Panc1 (cell line): ENCODE results near the gene ZFP57. TPM values are rescaled to one million over a fixed set of nuclear protein-coding genes. Genes with fewer than 3 reads are reported as not detected.

Experiments used
- ATAC-seq: fragments of 200-7000 bp; cut with Tn5 transposase; 2 replicates; pipeline ENCODE4 v1.9.1; 2020; ENCODE audit warnings: mild to moderate bottlenecking, moderate library complexity
- BruUV-seq: library from RNA; stranded (reverse); fragments of 400-500 nt; replicated peaks from 2 replicates; lab custom pipeline; 2021; lab: Mats Ljungman, UMichigan
- CTCF ChIA-PET: fragments of 300-600 bp; sonication (Branson Sonifier 250); formaldehyde crosslinking; loops from one replicate; lab custom pipeline; 2022; ENCODE audit warnings: antibody characterized with exemption; lab: Charles Lee
- POLR2A ChIA-PET: fragments of 300-600 bp; sonication (Branson Sonifier 250); formaldehyde crosslinking; loops from one replicate; lab custom pipeline; 2022; ENCODE audit warnings: antibody characterized with exemption; lab: Charles Lee
- DNase-seq: peaks from one replicate; pipeline ENCODE4 v3.0.0-alpha.2; 2010; ENCODE audit warnings: low read depth, low spot score
- H3K27ac ChIP-seq: 2 replicates; pipeline ENCODE4 v1.5.1; 2011; ENCODE audit warnings: mild to moderate bottlenecking, low read length, inconsistent platforms
- H3K27me3 ChIP-seq: fragments of 200-500 bp; sonication (Bioruptor generic); 2 replicates; pipeline ENCODE4 v1.6.0; 2014; ENCODE audit warnings: low read length, inconsistent platforms; ENCODE audit not compliant: control insufficient read depth, insufficient read depth
- H3K36me3 ChIP-seq: fragments of 200-500 bp; sonication (Bioruptor generic); 2 replicates; pipeline ENCODE4 v1.5.1; 2014; ENCODE audit warnings: inconsistent platforms, mild to moderate bottlenecking, low read length, moderate library complexity; ENCODE audit not compliant: control insufficient read depth, insufficient read depth
- H3K4me1 ChIP-seq: 2 replicates; pipeline ENCODE4 v1.5.1; 2011; ENCODE audit warnings: inconsistent platforms, mild to moderate bottlenecking, low read length, moderate library complexity; ENCODE audit not compliant: control insufficient read depth, insufficient read depth
- H3K4me3 ChIP-seq, 2 experiments: 2 replicates each; pipeline ENCODE4 v1.5.1; 2011 to 2012; ENCODE audit warnings: low read depth in 2 of 2, low read length in 2 of 2, mild to moderate bottlenecking in 2 of 2, inconsistent platforms in 1 of 2, moderate library complexity in 1 of 2
- H3K9me3 ChIP-seq: fragments of 200-500 bp; sonication (Bioruptor generic); 2 replicates; pipeline ENCODE4 v1.5.1; 2014; ENCODE audit warnings: low read depth, mild to moderate bottlenecking, inconsistent platforms, low read length, moderate library complexity; ENCODE audit not compliant: control insufficient read depth, insufficient read depth
- CTCF ChIP-seq: fragments of 450-650 bp; IDR thresholded peaks from 2 replicates; pipeline ENCODE4 v1.5.1; 2017; ENCODE audit warnings: mild to moderate bottlenecking
- REST ChIP-seq, 2 experiments: IDR thresholded peaks; 2 replicates each; pipeline ENCODE4 v1.6.1; 2011 to 2012; ENCODE audit warnings: low read depth in 2 of 2, control low read depth in 1 of 2, low read length in 1 of 2, mild to moderate bottlenecking in 1 of 2, moderate library complexity in 1 of 2; ENCODE audit not compliant: insufficient read depth in 1 of 2
- TCF7L2 ChIP-seq: IDR thresholded peaks from 2 replicates; pipeline ENCODE4 v1.6.1; 2011; ENCODE audit warnings: mild to moderate bottlenecking, low read depth, low read length, inconsistent platforms
- in situ Hi-C: cut with HindIII; loops from 2 replicates; pipeline ENCODE4 v1.10.0; 2016; ENCODE audit warnings: low sequenced_read_pairs, low pct_unique_long_range_greater_than_20kb
- intact Hi-C: fragments of 100-400 bp; cut with micrococcal nuclease; formaldehyde crosslinking; loops from one replicate; pipeline ENCODE4 v1.10.0; 2022; ENCODE audit not compliant: unreplicated experiment
- total RNA-seq: library from RNA; stranded (reverse); gene quantifications from one replicate; pipeline ENCODE4 v1.2.1, GENCODE V29; 2021; ENCODE audit not compliant: unreplicated experiment

ZFP57 gene
- total RNA-seq, 1 experiment from 2014 or later: not detected

- peak; percentile 67 for TF ChIP-seq CTCF
- no peak for TF ChIP-seq TCF7L2
- Histone ChIP-seq H3K36me3 (no peaks in the 10 kb centered on the region), H3K9me3 (no peaks in the 10 kb centered on the region), H3K27me3 (peaks cover 19% of the 10 kb centered on the region), H3K4me3 (no peak overlapping the region), H3K27ac (no peak overlapping the region), H3K4me1 (no peaks in the 10 kb centered on the region)
- no TSS peak for BruUV-seq
- POLR2A ChIA-PET: no interaction called here
- peak; percentile 60; the same call in 1 of the 2 replicates for ATAC-seq
- in situ Hi-C loops (no loop called here), intact Hi-C loops (loop anchor here (1.0 kb wide), 1 partner anchor 130 kb away; no protein-coding TSS in a partner anchor)
- no peak for DNase-seq
- CTCF ChIA-PET: interaction anchor here (0.6 kb wide), 2 partner anchors 42 to 119 kb away, joined by 3 read pairs; no protein-coding TSS in a partner anchor
Observed at GRCh38 chr6:29705389-29706231, 24.7 kb upstream of the ZFP57 start.

- BruUV-seq: no TSS peak
- no peak overlapping the region for H3K27ac ChIP-seq
- H3K9me3 ChIP-seq: no peaks in the 10 kb centered on the region
- CTCF ChIA-PET: interaction anchor here (0.5 to 0.7 kb wide), 3 partner anchors 48 to 116 kb away, joined by 3 to 9 read pairs (median 7); no protein-coding TSS in a partner anchor
- TF ChIP-seq CTCF (peak; percentile 84), REST (IDR thresholded peaks at IDR 0.05; ENCODE audit: insufficient read depth in 1 of 2, low read depth in 2 of 2, low read length in 1 of 2) (no peak)
- in situ Hi-C loops (no loop called here), intact Hi-C loops (loop anchor here (5.0 kb wide), 1 partner anchor 50 kb away; no protein-coding TSS in a partner anchor)
- H3K36me3 ChIP-seq: no peaks in the 10 kb centered on the region
- no peak overlapping the region for H3K4me3 ChIP-seq
- H3K27me3 ChIP-seq: peaks cover 11% of the 10 kb centered on the region
- peak; percentile 93 for ATAC-seq
- DNase-seq: no peak
- no peaks in the 10 kb centered on the region for H3K4me1 ChIP-seq
- POLR2A ChIA-PET: no interaction called here
Observed at GRCh38 chr6:29702519-29703103, 21.7 kb upstream of the ZFP57 start.
